Measurements from ENCODE around the gene PTPN6. TPM values are rescaled to one million over a fixed set of nuclear protein-coding genes. Genes with fewer than 3 reads are reported as not detected.
A peak's percentile ranks its signal among the peaks of the same experiment; 100 is the strongest.

PTPN6 gene
- total RNA-seq, 1 experiment from 2014 or later, result 0.39 TPM

- no peak for DNase-seq (ENCODE audit: low read depth)
These were observed 19.0 kb downstream of the PTPN6 start for GRCh38 chr12:6970096-6970527.

GRCh38 chr12:6974180-6974579, 23.0 kb downstream of the PTPN6 start:
- no peak for DNase-seq (ENCODE audit: low read depth)

- DNase-seq (ENCODE audit: low read depth), result no peak
These were observed 24.3 kb downstream of the PTPN6 start for GRCh38 chr12:6975297-6976032.

- DNase-seq (ENCODE audit: low read depth), result no peak
These were observed 26.5 kb downstream of the PTPN6 start for GRCh38 chr12:6977653-6978052.

- DNase-seq (ENCODE audit: low read depth), result no peak
These were observed 27.0 kb downstream of the PTPN6 start for GRCh38 chr12:6978188-6978587.

GRCh38 chr12:6978611-6979011, 27.5 kb downstream of the PTPN6 start:
- no peak for DNase-seq (ENCODE audit: low read depth)

GRCh38 chr12:6979021-6979420, 27.9 kb downstream of the PTPN6 start:
- DNase-seq (ENCODE audit: low read depth), result no peak

GRCh38 chr12:6979453-6979852, 28.3 kb downstream of the PTPN6 start:
- DNase-seq (ENCODE audit: low read depth), result no peak

GRCh38 chr12:6980075-6980474, 28.9 kb downstream of the PTPN6 start:
- DNase-seq (ENCODE audit: low read depth), result no peak

GRCh38 chr12:6980740-6981139, 29.6 kb downstream of the PTPN6 start:
- DNase-seq (ENCODE audit: low read depth), result no peak

GRCh38 chr12:6981152-6982052, 30.2 kb downstream of the PTPN6 start:
- DNase-seq (ENCODE audit: low read depth), result no peak

GRCh38 chr12:6982532-6982931, 31.4 kb downstream of the PTPN6 start:
- DNase-seq (ENCODE audit: low read depth), result no peak

- no peak for DNase-seq (ENCODE audit: low read depth)
These were observed 36.9 kb downstream of the PTPN6 start for GRCh38 chr12:6987956-6988553.

- peak; percentile 88 for DNase-seq (ENCODE audit: low read depth)
These were observed 44.9 kb downstream of the PTPN6 start for GRCh38 chr12:6996040-6996441.

GRCh38 chr12:6998715-6999451, 47.7 kb downstream of the PTPN6 start:
- DNase-seq (ENCODE audit: low read depth), result no peak

GRCh38 chr12:7001921-7002591, 50.9 kb downstream of the PTPN6 start:
- no peak for DNase-seq (ENCODE audit: low read depth)

GRCh38 chr12:7004287-7004803, 53.2 kb downstream of the PTPN6 start:
- no peak for DNase-seq (ENCODE audit: low read depth)

- DNase-seq (ENCODE audit: low read depth), result no peak
These were observed 53.7 kb downstream of the PTPN6 start for GRCh38 chr12:7004840-7005239.

- no peak for DNase-seq (ENCODE audit: low read depth)
These were observed 54.2 kb downstream of the PTPN6 start for GRCh38 chr12:7005311-7005710.

- DNase-seq (ENCODE audit: low read depth), result no peak
These were observed 55.5 kb downstream of the PTPN6 start for GRCh38 chr12:7006639-7007038.

- no peak for DNase-seq (ENCODE audit: low read depth)
These were observed 57.7 kb downstream of the PTPN6 start for GRCh38 chr12:7008864-7009263.
